Lower leg skin (tissue), 3 donors: Measurements from ENCODE around the gene MVB12B.

ENCODE experiments used
- CTCF ChIP-seq, 3 donors: fragments of 450-650 bp; IDR thresholded peaks; one replicate each; pipeline ENCODE4 v1.5.1; 2016; ENCODE audit warnings: antibody characterized with exemption in 3 of 3, mild to moderate bottlenecking in 3 of 3, moderate library complexity in 2 of 3
- POLR2A ChIP-seq, 2 donors: fragments of 450-650 bp; IDR thresholded peaks; one replicate each; pipeline ENCODE4 v1.6.1; 2016 to 2017; ENCODE audit warnings: antibody characterized with exemption in 2 of 2, mild to moderate bottlenecking in 1 of 2, moderate library complexity in 1 of 2

- no peak for TF ChIP-seq CTCF (IDR thresholded peaks at IDR 0.05)
- TF ChIP-seq POLR2A (IDR thresholded peaks at IDR 0.05), result no peak
Measured at GRCh38 chr9:126437701-126438100, 111.1 kb downstream of the MVB12B start.
